ENCODE measurements around the gene TRMT1. TPM values are rescaled to one million over a fixed set of nuclear protein-coding genes. Genes with fewer than 3 reads are reported as not detected.

The TRMT1 gene
- total RNA-seq, 1 experiment from 2014 or later: 91.8 TPM

GRCh38 chr19:13127811-13128575 lies 11.5 kb upstream of the TRMT1 start:
- ATAC-seq (no peak), DNase-seq (no peak)
- BruUV-seq (replicated peaks): TSS peak; percentile 9
- Histone ChIP-seq H3K4me3 (ENCODE audit: low read length) (no peak overlapping the region), H4K20me1 (ENCODE audit: low read length) (peaks cover 41% of the 10 kb centered on the region), H3K9ac (ENCODE audit: low read length) (no peak overlapping the region), H3K79me2 (ENCODE audit: low read length) (peaks cover 99% of the 10 kb centered on the region), H3K9me3 (ENCODE audit: low read length) (no peaks in the 10 kb centered on the region), H3K27me3 (ENCODE audit: low read length) (no peaks in the 10 kb centered on the region), H3K36me3 (ENCODE audit: low read depth, low read length) (peaks cover 18% of the 10 kb centered on the region), H2AFZ (ENCODE audit: low read length) (no peak overlapping the region), H3K4me1 (ENCODE audit: insufficient read depth, low read length) (no peaks in the 10 kb centered on the region), H3K9me2 (replicated peaks; ENCODE audit: low read length) (no peaks in the 10 kb centered on the region), H3F3A (ENCODE audit: low read length, unreplicated experiment) (peaks cover 4% of the 10 kb centered on the region), H3K27ac (ENCODE audit: low read length) (no peak overlapping the region), H3K4me2 (ENCODE audit: low read length) (no peak overlapping the region)
- ChIA-PET CTCF (interaction anchor here (0.6 kb wide), 1 partner anchor 120 kb away, joined by 13 read pairs; no protein-coding TSS in a partner anchor), POLR2A (ENCODE audit: unreplicated experiment) (no interaction called here)
- intact Hi-C loops (cut with micrococcal nuclease): no loop called here
- TF ChIP-seq EZH2phosphoT487 (IDR thresholded peaks at IDR 0.05; ENCODE audit: borderline replicate concordance, low read length) (no peak), EZH2 (IDR thresholded peaks at IDR 0.05; ENCODE audit: low read length, unreplicated experiment) (no peak)
- TF ChIP-seq, protein P1, sequence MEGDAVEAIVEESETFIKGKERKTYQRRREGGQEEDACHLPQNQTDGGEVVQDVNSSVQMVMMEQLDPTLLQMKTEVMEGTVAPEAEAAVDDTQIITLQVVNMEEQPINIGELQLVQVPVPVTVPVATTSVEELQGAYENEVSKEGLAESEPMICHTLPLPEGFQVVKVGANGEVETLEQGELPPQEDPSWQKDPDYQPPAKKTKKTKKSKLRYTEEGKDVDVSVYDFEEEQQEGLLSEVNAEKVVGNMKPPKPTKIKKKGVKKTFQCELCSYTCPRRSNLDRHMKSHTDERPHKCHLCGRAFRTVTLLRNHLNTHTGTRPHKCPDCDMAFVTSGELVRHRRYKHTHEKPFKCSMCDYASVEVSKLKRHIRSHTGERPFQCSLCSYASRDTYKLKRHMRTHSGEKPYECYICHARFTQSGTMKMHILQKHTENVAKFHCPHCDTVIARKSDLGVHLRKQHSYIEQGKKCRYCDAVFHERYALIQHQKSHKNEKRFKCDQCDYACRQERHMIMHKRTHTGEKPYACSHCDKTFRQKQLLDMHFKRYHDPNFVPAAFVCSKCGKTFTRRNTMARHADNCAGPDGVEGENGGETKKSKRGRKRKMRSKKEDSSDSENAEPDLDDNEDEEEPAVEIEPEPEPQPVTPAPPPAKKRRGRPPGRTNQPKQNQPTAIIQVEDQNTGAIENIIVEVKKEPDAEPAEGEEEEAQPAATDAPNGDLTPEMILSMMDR (conservative IDR thresholded peaks at IDR 0.05; ENCODE audit: low read depth, low read length): no peak

GRCh38 chr19:13127051-13127450 lies 10.5 kb upstream of the TRMT1 start:
- no peak overlapping the region for H3K27ac ChIP-seq (ENCODE audit: low read length)
- H3K36me3 ChIP-seq (ENCODE audit: low read depth, low read length): peaks cover 19% of the 10 kb centered on the region
- H3K9me3 ChIP-seq (ENCODE audit: low read length): no peaks in the 10 kb centered on the region
- H3K79me2 ChIP-seq (ENCODE audit: low read length): peaks cover 99% of the 10 kb centered on the region
- no peak overlapping the region for H3K4me3 ChIP-seq (ENCODE audit: low read length)
- intact Hi-C loops (cut with micrococcal nuclease): no loop called here
- H2AFZ ChIP-seq (ENCODE audit: low read length): no peak overlapping the region
- H4K20me1 ChIP-seq (ENCODE audit: low read length): peaks cover 47% of the 10 kb centered on the region
- no peaks in the 10 kb centered on the region for H3K4me1 ChIP-seq (ENCODE audit: insufficient read depth, low read length)
- CTCF ChIA-PET: no interaction called here
- ATAC-seq: no peak
- H3K9me2 ChIP-seq (replicated peaks; ENCODE audit: low read length): no peaks in the 10 kb centered on the region
- H3K9ac ChIP-seq (ENCODE audit: low read length): no peak overlapping the region
- TF ChIP-seq EZH2 (IDR thresholded peaks at IDR 0.05; ENCODE audit: low read length, unreplicated experiment) (no peak), EZH2phosphoT487 (IDR thresholded peaks at IDR 0.05; ENCODE audit: borderline replicate concordance, low read length) (no peak)
- TF ChIP-seq, protein P1 (conservative IDR thresholded peaks at IDR 0.05; ENCODE audit: low read depth, low read length): no peak
- no peak for DNase-seq
- POLR2A ChIA-PET (ENCODE audit: unreplicated experiment): no interaction called here
- H3K27me3 ChIP-seq (ENCODE audit: low read length): no peaks in the 10 kb centered on the region
- H3K4me2 ChIP-seq (ENCODE audit: low read length): no peak overlapping the region
- no TSS peak for BruUV-seq (replicated peaks)
- H3F3A ChIP-seq (ENCODE audit: low read length, unreplicated experiment): peaks cover 4% of the 10 kb centered on the region

Measured in PC-3 (cell line).